Liver (tissue), 9 donors: Measurements from ENCODE around the gene SMIM11. TPM values are rescaled to one million over a fixed set of nuclear protein-coding genes. Genes with fewer than 3 reads are reported as not detected.

ENCODE experiments used
- DNase-seq: peaks from one replicate; pipeline ENCODE4 v3.0.0-alpha.2; 2017; ENCODE audit warnings: low spot score
- H3K27ac ChIP-seq, 2 donors: one replicate each; pipeline ENCODE4 v1.7.0; 2013; ENCODE audit warnings: inconsistent platforms in 2 of 2, low read length in 2 of 2, control low read depth in 1 of 2, low read depth in 1 of 2, mild to moderate bottlenecking in 1 of 2
- H3K27me3 ChIP-seq, 4 donors: one replicate each; pipeline versions ENCODE4 v1.6.1 to v1.7.0; 2013; ENCODE audit warnings: low read length in 3 of 4, inconsistent platforms in 1 of 4, mild to moderate bottlenecking in 1 of 4, moderate library complexity in 1 of 4; ENCODE audit not compliant: control insufficient read depth in 4 of 4, insufficient read depth in 4 of 4
- H3K36me3 ChIP-seq, 4 donors: one replicate each; pipeline versions ENCODE4 v1.6.1 to v1.7.0; 2013; ENCODE audit warnings: low read length in 3 of 4, mild to moderate bottlenecking in 3 of 4, low read depth in 1 of 4, moderate library complexity in 1 of 4; ENCODE audit not compliant: control insufficient read depth in 4 of 4, insufficient read depth in 3 of 4
- H3K4me1 ChIP-seq, 4 donors: one replicate each; pipeline versions ENCODE4 v1.6.1 to v1.7.0; 2013; ENCODE audit warnings: low read length in 3 of 4, mild to moderate bottlenecking in 3 of 4, moderate library complexity in 1 of 4; ENCODE audit not compliant: control insufficient read depth in 4 of 4, insufficient read depth in 4 of 4
- H3K4me3 ChIP-seq, 3 donors: one replicate each; pipeline versions ENCODE4 v1.6.1 to v1.7.0; 2013; ENCODE audit warnings: low read length in 3 of 3, control low read depth in 1 of 3, low read depth in 1 of 3, mild to moderate bottlenecking in 1 of 3
- H3K9ac ChIP-seq, 2 donors: one replicate each; pipeline ENCODE4 v1.7.0; 2013; ENCODE audit warnings: low read length in 2 of 2, mild to moderate bottlenecking in 2 of 2, moderate library complexity in 2 of 2, control low read depth in 1 of 2, low read depth in 1 of 2
- H3K9me3 ChIP-seq, 4 donors: one replicate each; pipeline versions ENCODE4 v1.6.1 to v1.7.0; 2013; ENCODE audit warnings: low read length in 3 of 4; ENCODE audit not compliant: control insufficient read depth in 4 of 4
- FOXA1 ChIP-seq: IDR thresholded peaks from 2 replicates; pipeline ENCODE4 v1.6.1; 2016; ENCODE audit warnings: antibody characterized with exemption
- GABPA ChIP-seq, 2 donors: IDR thresholded peaks in 1 of 2; conservative IDR thresholded peaks in 1 of 2; 2 replicates each; pipeline ENCODE4 v1.6.1; 2016; ENCODE audit warnings: antibody characterized with exemption in 2 of 2, mild to moderate bottlenecking in 1 of 2, moderate library complexity in 1 of 2
- HNF4A ChIP-seq, 2 donors: conservative IDR thresholded peaks; 2 replicates each; pipeline ENCODE4 v1.6.1; 2016; ENCODE audit warnings: antibody characterized with exemption in 2 of 2, mild to moderate bottlenecking in 2 of 2
- HNF4G ChIP-seq: IDR thresholded peaks from 2 replicates; pipeline ENCODE4 v1.6.1; 2016; ENCODE audit warnings: antibody characterized with exemption
- JUND ChIP-seq, 2 donors: IDR thresholded peaks; 2 replicates each; pipeline ENCODE4 v1.6.1; 2016; ENCODE audit warnings: antibody characterized with exemption in 2 of 2
- NR2F2 ChIP-seq: IDR thresholded peaks from 2 replicates; pipeline ENCODE4 v1.6.1; 2016; ENCODE audit warnings: antibody characterized with exemption
- TAF1 ChIP-seq: conservative IDR thresholded peaks from 2 replicates; pipeline ENCODE4 v1.6.1; 2016; ENCODE audit warnings: antibody characterized with exemption, mild to moderate bottlenecking
- YY1 ChIP-seq: IDR thresholded peaks from 2 replicates; pipeline ENCODE4 v1.6.1; 2016; ENCODE audit warnings: antibody characterized with exemption, mild to moderate bottlenecking
- WGBS: extraction: QIAGEN DNeasy Blood & Tissue Kit; methylation state at CpG from one replicate; pipeline ENCODE4 v1.1.7; 2013; 5-methylcytosine and 5-hydroxymethylcytosine counted together
- polyA plus RNA-seq, 2 donors: library from polyadenylated mRNA; stranded (reverse) in 1 of 2; unstranded in 1 of 2; fragments of 200-250 nt in 1 of 2; fragments of >200 nt in 1 of 2; fragmentation: Nextera tagmentation in 1 of 2; extraction: Ambion mirVana in 1 of 2; gene quantifications; one replicate each; pipeline versions ENCODE4 v1.2.1 to v1.2.3, GENCODE V29; 2013 to 2015
- total RNA-seq, 2 donors: library from RNA; depleted of rRNA; stranded (reverse); fragments of >200 nt; gene quantifications; one replicate each; pipeline ENCODE4 v1.2.3, GENCODE V29; 2014
- TF ChIP-seq, protein P1 (sequence below): IDR thresholded peaks from 2 replicates; pipeline ENCODE4 v1.6.1; 2016; ENCODE audit warnings: antibody characterized with exemption, mild to moderate bottlenecking
- TF ChIP-seq, protein P2 (sequence below): IDR thresholded peaks from 2 replicates; pipeline ENCODE4 v1.6.1; 2016; ENCODE audit warnings: antibody characterized with exemption
- donor health status: healthy.
- donor health status: healthy.
- donor health status: healthy.
- donor health status: healthy.
- donor health status: healthy.

Gene SMIM11
- total and polyA plus RNA-seq, 4 donors: 1.1 to 7.1 (median 5.6) TPM

DNA sequence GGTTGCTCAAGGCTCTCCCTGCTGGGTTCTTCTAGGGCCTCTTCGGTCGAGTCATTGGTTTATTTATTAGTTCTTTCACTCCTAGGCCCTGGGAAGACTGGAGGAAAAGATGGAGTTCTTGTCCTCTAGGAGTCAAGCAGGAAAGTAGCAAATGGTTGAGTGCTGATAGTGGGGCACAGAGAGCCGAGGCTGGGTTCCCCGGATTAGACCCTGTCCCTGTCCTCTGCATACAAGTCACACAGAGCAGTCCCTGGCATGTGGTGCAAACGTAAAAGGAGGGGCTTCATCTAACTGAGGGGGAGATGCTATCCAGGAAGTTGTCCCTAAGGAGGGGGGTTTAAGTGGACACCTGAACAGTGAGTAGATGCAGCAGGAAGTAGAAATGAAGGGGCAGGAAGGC is 30.7 kb upstream of the SMIM11 start:
- 94% methylated on average over 5 of the region's 5 CpGs for WGBS
- no peak for DNase-seq
- Histone ChIP-seq H3K36me3 (no peaks in the 10 kb centered on the region), H3K27ac (no peak overlapping the region), H3K9ac (no peak overlapping the region), H3K27me3 (no peaks in the 10 kb centered on the region), H3K4me3 (no peak overlapping the region), H3K9me3 (no peaks in the 10 kb centered on the region), H3K4me1 (no peaks in the 10 kb centered on the region)
- TF ChIP-seq, protein P1, sequence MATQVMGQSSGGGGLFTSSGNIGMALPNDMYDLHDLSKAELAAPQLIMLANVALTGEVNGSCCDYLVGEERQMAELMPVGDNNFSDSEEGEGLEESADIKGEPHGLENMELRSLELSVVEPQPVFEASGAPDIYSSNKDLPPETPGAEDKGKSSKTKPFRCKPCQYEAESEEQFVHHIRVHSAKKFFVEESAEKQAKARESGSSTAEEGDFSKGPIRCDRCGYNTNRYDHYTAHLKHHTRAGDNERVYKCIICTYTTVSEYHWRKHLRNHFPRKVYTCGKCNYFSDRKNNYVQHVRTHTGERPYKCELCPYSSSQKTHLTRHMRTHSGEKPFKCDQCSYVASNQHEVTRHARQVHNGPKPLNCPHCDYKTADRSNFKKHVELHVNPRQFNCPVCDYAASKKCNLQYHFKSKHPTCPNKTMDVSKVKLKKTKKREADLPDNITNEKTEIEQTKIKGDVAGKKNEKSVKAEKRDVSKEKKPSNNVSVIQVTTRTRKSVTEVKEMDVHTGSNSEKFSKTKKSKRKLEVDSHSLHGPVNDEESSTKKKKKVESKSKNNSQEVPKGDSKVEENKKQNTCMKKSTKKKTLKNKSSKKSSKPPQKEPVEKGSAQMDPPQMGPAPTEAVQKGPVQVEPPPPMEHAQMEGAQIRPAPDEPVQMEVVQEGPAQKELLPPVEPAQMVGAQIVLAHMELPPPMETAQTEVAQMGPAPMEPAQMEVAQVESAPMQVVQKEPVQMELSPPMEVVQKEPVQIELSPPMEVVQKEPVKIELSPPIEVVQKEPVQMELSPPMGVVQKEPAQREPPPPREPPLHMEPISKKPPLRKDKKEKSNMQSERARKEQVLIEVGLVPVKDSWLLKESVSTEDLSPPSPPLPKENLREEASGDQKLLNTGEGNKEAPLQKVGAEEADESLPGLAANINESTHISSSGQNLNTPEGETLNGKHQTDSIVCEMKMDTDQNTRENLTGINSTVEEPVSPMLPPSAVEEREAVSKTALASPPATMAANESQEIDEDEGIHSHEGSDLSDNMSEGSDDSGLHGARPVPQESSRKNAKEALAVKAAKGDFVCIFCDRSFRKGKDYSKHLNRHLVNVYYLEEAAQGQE: no peak
- TF ChIP-seq, protein P2, sequence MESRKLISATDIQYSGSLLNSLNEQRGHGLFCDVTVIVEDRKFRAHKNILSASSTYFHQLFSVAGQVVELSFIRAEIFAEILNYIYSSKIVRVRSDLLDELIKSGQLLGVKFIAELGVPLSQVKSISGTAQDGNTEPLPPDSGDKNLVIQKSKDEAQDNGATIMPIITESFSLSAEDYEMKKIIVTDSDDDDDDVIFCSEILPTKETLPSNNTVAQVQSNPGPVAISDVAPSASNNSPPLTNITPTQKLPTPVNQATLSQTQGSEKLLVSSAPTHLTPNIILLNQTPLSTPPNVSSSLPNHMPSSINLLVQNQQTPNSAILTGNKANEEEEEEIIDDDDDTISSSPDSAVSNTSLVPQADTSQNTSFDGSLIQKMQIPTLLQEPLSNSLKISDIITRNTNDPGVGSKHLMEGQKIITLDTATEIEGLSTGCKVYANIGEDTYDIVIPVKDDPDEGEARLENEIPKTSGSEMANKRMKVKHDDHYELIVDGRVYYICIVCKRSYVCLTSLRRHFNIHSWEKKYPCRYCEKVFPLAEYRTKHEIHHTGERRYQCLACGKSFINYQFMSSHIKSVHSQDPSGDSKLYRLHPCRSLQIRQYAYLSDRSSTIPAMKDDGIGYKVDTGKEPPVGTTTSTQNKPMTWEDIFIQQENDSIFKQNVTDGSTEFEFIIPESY: no peak
- no peak for TF ChIP-seq TAF1
- no peak for TF ChIP-seq HNF4G
- no peak for TF ChIP-seq HNF4A (conservative IDR thresholded peaks at IDR 0.05)
- no peak for TF ChIP-seq GABPA (IDR thresholded peaks at IDR 0.05 in 1 of 2, conservative IDR thresholded peaks at IDR 0.05 in 1 of 2)
- TF ChIP-seq JUND (IDR thresholded peaks at IDR 0.05): no peak
- no peak for TF ChIP-seq FOXA1
- no peak for TF ChIP-seq YY1

DNA sequence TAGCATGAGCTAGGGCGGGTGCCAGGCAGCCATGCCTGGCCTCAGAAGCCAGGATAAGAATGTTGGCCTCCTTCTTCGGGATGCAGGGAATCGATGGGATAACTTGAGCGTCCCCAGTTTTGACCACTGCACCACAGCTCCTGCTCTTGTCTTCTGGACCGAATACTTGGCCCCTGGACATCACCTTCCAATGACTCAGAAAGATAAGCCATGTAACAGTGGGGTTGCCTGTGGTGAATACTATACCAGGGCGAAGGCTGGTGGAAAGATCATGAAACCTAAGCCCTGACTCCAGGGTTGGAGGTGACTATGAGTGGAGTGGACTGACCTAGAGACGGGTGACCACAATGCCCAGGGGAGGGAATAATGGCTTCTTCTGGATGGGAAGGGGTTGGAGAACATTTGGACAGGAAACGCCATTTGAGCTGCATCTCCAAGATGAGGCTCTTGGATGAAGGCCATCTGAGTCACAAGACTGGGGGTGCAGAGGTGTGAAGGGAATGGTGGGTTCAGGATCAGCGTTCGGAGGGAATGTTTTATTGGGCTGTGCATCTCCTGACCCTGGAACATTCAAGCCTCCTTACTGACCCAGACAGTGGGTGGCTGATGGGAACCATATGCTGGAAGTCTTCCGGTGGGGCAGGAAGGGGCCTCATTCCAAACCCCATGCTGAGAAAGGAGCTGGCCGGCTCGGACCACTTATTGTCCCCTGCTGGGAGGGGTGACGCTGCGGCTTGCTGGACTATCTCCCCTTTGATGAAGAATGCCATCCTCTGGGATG is 30.0 kb upstream of the SMIM11 start:
- no peaks in the 10 kb centered on the region for H3K4me1 ChIP-seq
- 81% methylated on average over 15 of the region's 15 CpGs for WGBS
- no peaks in the 10 kb centered on the region for H3K9me3 ChIP-seq
- peak overlapping the region; percentile 3 to 46 for H3K27ac ChIP-seq
- H3K27me3 ChIP-seq: no peaks in the 10 kb centered on the region
- no peaks in the 10 kb centered on the region for H3K36me3 ChIP-seq
- no peak for DNase-seq
- peak; percentile 7 for TF ChIP-seq NR2F2
- no peak for TF ChIP-seq HNF4A (conservative IDR thresholded peaks at IDR 0.05)
- H3K9ac ChIP-seq: no peak overlapping the region
- H3K4me3 ChIP-seq: no peak overlapping the region

DNA sequence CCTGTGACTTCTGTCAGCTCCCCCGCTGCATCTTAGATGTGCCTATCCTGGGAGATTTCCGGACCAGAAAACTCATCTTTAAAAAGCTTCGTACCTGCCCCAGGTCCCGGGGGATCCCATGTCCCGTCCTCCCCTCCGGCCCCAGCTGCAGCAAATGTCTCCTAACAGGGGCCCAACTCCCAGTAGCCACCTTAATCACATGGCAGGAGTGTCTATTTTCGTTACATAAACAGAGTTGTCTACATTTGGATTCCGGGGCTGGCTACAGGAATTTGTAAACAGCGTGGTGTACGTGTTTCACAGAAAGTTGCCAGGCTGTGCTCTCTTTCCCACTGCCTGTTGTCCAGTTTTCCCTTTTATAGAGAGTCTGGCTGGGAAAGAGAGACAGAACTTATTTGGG is 29.4 kb upstream of the SMIM11 start:
- WGBS: 81% methylated on average over 10 of the region's 10 CpGs
- Histone ChIP-seq H3K9me3 (no peaks in the 10 kb centered on the region), H3K4me1 (no peaks in the 10 kb centered on the region), H3K27me3 (no peaks in the 10 kb centered on the region), H3K27ac (peak overlapping the region in 1 of 2 donors; percentile 46), H3K4me3 (no peak overlapping the region), H3K9ac (no peak overlapping the region), H3K36me3 (no peaks in the 10 kb centered on the region)
- no peak for DNase-seq
- no peak for TF ChIP-seq NR2F2
- TF ChIP-seq, protein P1: peak; percentile 90
- no peak for TF ChIP-seq GABPA (IDR thresholded peaks at IDR 0.05 in 1 of 2, conservative IDR thresholded peaks at IDR 0.05 in 1 of 2)
